Liver (tissue), 3 donors: ENCODE results near the gene TMEM39B.
"Not testable (repeated sequence)": the region's sequence is repeated elsewhere in the genome, so short reads cannot be mapped to it uniquely, and the experiment has no call there.

ENCODE experiments used
- ATF3 ChIP-seq: IDR thresholded peaks from 2 replicates; pipeline ENCODE4 v1.6.1; 2016; ENCODE audit warnings: antibody characterized with exemption
- CTCF ChIP-seq: fragments of 150-350 bp; IDR thresholded peaks from 2 replicates; pipeline ENCODE4 v1.5.1; 2017; ENCODE audit warnings: improper control_type of control experiment, low read depth, low read length; ENCODE audit not compliant: missing input control
- FOXA1 ChIP-seq: IDR thresholded peaks from 2 replicates; pipeline ENCODE4 v1.6.1; 2016; ENCODE audit warnings: antibody characterized with exemption
- GABPA ChIP-seq, 2 donors: IDR thresholded peaks in 1 of 2; conservative IDR thresholded peaks in 1 of 2; 2 replicates each; pipeline ENCODE4 v1.6.1; 2016; ENCODE audit warnings: antibody characterized with exemption in 2 of 2, mild to moderate bottlenecking in 1 of 2, moderate library complexity in 1 of 2
- HNF4A ChIP-seq, 2 donors: conservative IDR thresholded peaks; 2 replicates each; pipeline ENCODE4 v1.6.1; 2016; ENCODE audit warnings: antibody characterized with exemption in 2 of 2, mild to moderate bottlenecking in 2 of 2
- HNF4G ChIP-seq: IDR thresholded peaks from 2 replicates; pipeline ENCODE4 v1.6.1; 2016; ENCODE audit warnings: antibody characterized with exemption
- RAD21 ChIP-seq, 2 donors: IDR thresholded peaks; 2 replicates each; pipeline ENCODE4 v1.6.1; 2016; ENCODE audit warnings: antibody characterized with exemption in 2 of 2, mild to moderate bottlenecking in 2 of 2
- SP1 ChIP-seq: IDR thresholded peaks from 2 replicates; pipeline ENCODE4 v1.6.1; 2018; ENCODE audit warnings: antibody characterized with exemption, mild to moderate bottlenecking
- TAF1 ChIP-seq: conservative IDR thresholded peaks from 2 replicates; pipeline ENCODE4 v1.6.1; 2016; ENCODE audit warnings: antibody characterized with exemption, mild to moderate bottlenecking
- TF ChIP-seq, protein P1 (sequence below): IDR thresholded peaks from 2 replicates; pipeline ENCODE4 v1.6.1; 2016; ENCODE audit warnings: antibody characterized with exemption, mild to moderate bottlenecking
- TF ChIP-seq, protein P2 (sequence below): IDR thresholded peaks from 2 replicates; pipeline ENCODE4 v1.6.1; 2016; ENCODE audit warnings: antibody characterized with exemption
- TF ChIP-seq, protein P3 (sequence below): IDR thresholded peaks from 2 replicates; pipeline ENCODE4 v1.6.1; 2016; ENCODE audit warnings: antibody characterized with exemption
- donor health status: healthy.
- donor health status: healthy.

GRCh38 chr1:32147799-32148198 lies 75.1 kb downstream of the TMEM39B start:
- not testable (repeated sequence) for TF ChIP-seq CTCF; ATF3; GABPA (IDR thresholded peaks at IDR 0.05 in 1 of 2, conservative IDR thresholded peaks at IDR 0.05 in 1 of 2); HNF4G; FOXA1; TAF1; SP1; RAD21 (IDR thresholded peaks at IDR 0.05); HNF4A (conservative IDR thresholded peaks at IDR 0.05)
- TF ChIP-seq, protein P1, sequence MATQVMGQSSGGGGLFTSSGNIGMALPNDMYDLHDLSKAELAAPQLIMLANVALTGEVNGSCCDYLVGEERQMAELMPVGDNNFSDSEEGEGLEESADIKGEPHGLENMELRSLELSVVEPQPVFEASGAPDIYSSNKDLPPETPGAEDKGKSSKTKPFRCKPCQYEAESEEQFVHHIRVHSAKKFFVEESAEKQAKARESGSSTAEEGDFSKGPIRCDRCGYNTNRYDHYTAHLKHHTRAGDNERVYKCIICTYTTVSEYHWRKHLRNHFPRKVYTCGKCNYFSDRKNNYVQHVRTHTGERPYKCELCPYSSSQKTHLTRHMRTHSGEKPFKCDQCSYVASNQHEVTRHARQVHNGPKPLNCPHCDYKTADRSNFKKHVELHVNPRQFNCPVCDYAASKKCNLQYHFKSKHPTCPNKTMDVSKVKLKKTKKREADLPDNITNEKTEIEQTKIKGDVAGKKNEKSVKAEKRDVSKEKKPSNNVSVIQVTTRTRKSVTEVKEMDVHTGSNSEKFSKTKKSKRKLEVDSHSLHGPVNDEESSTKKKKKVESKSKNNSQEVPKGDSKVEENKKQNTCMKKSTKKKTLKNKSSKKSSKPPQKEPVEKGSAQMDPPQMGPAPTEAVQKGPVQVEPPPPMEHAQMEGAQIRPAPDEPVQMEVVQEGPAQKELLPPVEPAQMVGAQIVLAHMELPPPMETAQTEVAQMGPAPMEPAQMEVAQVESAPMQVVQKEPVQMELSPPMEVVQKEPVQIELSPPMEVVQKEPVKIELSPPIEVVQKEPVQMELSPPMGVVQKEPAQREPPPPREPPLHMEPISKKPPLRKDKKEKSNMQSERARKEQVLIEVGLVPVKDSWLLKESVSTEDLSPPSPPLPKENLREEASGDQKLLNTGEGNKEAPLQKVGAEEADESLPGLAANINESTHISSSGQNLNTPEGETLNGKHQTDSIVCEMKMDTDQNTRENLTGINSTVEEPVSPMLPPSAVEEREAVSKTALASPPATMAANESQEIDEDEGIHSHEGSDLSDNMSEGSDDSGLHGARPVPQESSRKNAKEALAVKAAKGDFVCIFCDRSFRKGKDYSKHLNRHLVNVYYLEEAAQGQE: not testable (repeated sequence)
- TF ChIP-seq, protein P2, sequence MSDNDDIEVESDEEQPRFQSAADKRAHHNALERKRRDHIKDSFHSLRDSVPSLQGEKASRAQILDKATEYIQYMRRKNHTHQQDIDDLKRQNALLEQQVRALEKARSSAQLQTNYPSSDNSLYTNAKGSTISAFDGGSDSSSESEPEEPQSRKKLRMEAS: not testable (repeated sequence)
- TF ChIP-seq, protein P3, sequence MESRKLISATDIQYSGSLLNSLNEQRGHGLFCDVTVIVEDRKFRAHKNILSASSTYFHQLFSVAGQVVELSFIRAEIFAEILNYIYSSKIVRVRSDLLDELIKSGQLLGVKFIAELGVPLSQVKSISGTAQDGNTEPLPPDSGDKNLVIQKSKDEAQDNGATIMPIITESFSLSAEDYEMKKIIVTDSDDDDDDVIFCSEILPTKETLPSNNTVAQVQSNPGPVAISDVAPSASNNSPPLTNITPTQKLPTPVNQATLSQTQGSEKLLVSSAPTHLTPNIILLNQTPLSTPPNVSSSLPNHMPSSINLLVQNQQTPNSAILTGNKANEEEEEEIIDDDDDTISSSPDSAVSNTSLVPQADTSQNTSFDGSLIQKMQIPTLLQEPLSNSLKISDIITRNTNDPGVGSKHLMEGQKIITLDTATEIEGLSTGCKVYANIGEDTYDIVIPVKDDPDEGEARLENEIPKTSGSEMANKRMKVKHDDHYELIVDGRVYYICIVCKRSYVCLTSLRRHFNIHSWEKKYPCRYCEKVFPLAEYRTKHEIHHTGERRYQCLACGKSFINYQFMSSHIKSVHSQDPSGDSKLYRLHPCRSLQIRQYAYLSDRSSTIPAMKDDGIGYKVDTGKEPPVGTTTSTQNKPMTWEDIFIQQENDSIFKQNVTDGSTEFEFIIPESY: not testable (repeated sequence)
